LNCaP clone FGC (cell line): ENCODE results near the gene SERTAD2.
A peak's percentile ranks its signal among the peaks of the same experiment; 100 is the strongest.

ENCODE experiments used
- DNase-seq: peaks from one replicate; pipeline ENCODE4 v3.0.0-alpha.2; 2011; ENCODE audit warnings: low read depth
- H3K4me3 ChIP-seq: 2 replicates; pipeline ENCODE4 v1.5.1; 2011; ENCODE audit warnings: mild to moderate bottlenecking, low read depth, low read length, control low read depth
- CTCF ChIP-seq: IDR thresholded peaks from 2 replicates; pipeline ENCODE4 v1.5.1; 2012; ENCODE audit warnings: mild to moderate bottlenecking; ENCODE audit not compliant: control insufficient read depth, insufficient read depth; ENCODE audit errors: extremely low read depth

The SERTAD2 gene

GRCh38 chr2:64593035-64593655, 60.6 kb downstream of the SERTAD2 start:
- no peak for DNase-seq
- no peak for TF ChIP-seq CTCF
- no peak overlapping the region for H3K4me3 ChIP-seq

GRCh38 chr2:64591188-64591587, 62.5 kb downstream of the SERTAD2 start:
- DNase-seq, result no peak
- H3K4me3 ChIP-seq, result no peak overlapping the region
- no peak for TF ChIP-seq CTCF

- DNase-seq, result no peak
- H3K4me3 ChIP-seq, result no peak overlapping the region
- TF ChIP-seq CTCF, result no peak
These were observed 66.2 kb downstream of the SERTAD2 start for GRCh38 chr2:64587561-64587960.

GRCh38 chr2:64586883-64587481, 66.7 kb downstream of the SERTAD2 start:
- no peak for DNase-seq
- H3K4me3 ChIP-seq, result no peak overlapping the region
- TF ChIP-seq CTCF, result peak; percentile 47

- no peak for TF ChIP-seq CTCF
- no peak overlapping the region for H3K4me3 ChIP-seq
- no peak for DNase-seq
These were observed 67.7 kb downstream of the SERTAD2 start for GRCh38 chr2:64586054-64586453.

- no peak overlapping the region for H3K4me3 ChIP-seq
- no peak for DNase-seq
- TF ChIP-seq CTCF, result no peak
These were observed 70.9 kb downstream of the SERTAD2 start for GRCh38 chr2:64582774-64583340.
